IMR-90 (cell line): Measurements from ENCODE around the gene SLC4A2. TPM values are rescaled to one million over a fixed set of nuclear protein-coding genes. Genes with fewer than 3 reads are reported as not detected.

Source experiments
- ATAC-seq: fragments of 200-7000 bp; cut with Tn5 transposase; 2 replicates; pipeline ENCODE4 v1.9.1; 2020; ENCODE audit warnings: low read depth, mild to moderate bottlenecking, moderate library complexity
- BruUV-seq: library from RNA; stranded (reverse); fragments of 400-500 nt; replicated peaks from 2 replicates; lab custom pipeline; 2021; lab: Mats Ljungman, UMichigan
- CTCF ChIA-PET: fragments of 300-600 bp; formaldehyde crosslinking; extraction: SDS; loops from one replicate; lab custom pipeline; 2021; ENCODE audit warnings: antibody characterized with exemption; lab: Yijun Ruan, JAX
- POLR2A ChIA-PET: fragments of 300-600 bp; sonication (Branson Sonifier 250); formaldehyde crosslinking; loops from one replicate; lab custom pipeline; 2022; ENCODE audit warnings: antibody characterized with exemption; ENCODE audit not compliant: unreplicated experiment; lab: Charles Lee
- DNase-seq: peaks from one replicate; pipeline ENCODE4 v3.0.0; 2013
- H2AFZ ChIP-seq: replicated peaks from 2 replicates; pipeline ENCODE3; 2013; ENCODE audit warnings: low read length, mild to moderate bottlenecking; ENCODE audit not compliant: poor library complexity
- H2AK5ac ChIP-seq: 2 replicates; pipeline ENCODE4 v1.6.1; 2013; ENCODE audit warnings: low read depth, low read length, inconsistent platforms
- H2AK9ac ChIP-seq: replicated peaks from 2 replicates; pipeline ENCODE3; 2013; ENCODE audit warnings: mild to moderate bottlenecking, low read depth, low read length, moderate library complexity; ENCODE audit not compliant: poor library complexity
- H2BK120ac ChIP-seq: 2 replicates; pipeline ENCODE4 v1.6.1; 2013; ENCODE audit warnings: low read depth, low read length, inconsistent platforms
- H2BK15ac ChIP-seq: 3 replicates; pipeline ENCODE4 v1.6.1; 2013; ENCODE audit warnings: low read depth, low read length, inconsistent platforms
- H2BK20ac ChIP-seq: 2 replicates; pipeline ENCODE4 v1.6.1; 2013; ENCODE audit warnings: low read depth, mild to moderate bottlenecking, inconsistent platforms, low read length, moderate library complexity
- H2BK5ac ChIP-seq: 2 replicates; pipeline ENCODE4 v1.6.1; 2013; ENCODE audit warnings: mild to moderate bottlenecking, low read depth, low read length, inconsistent platforms; ENCODE audit not compliant: poor library complexity, severe bottlenecking
- H3K14ac ChIP-seq: replicated peaks from 2 replicates; pipeline ENCODE4 v1.6.1; 2013; ENCODE audit warnings: low read depth, low read length, inconsistent platforms
- H3K18ac ChIP-seq: 2 replicates; pipeline ENCODE4 v1.6.1; 2013; ENCODE audit warnings: low read depth, low read length, control low read depth
- H3K23ac ChIP-seq: 2 replicates; pipeline ENCODE4 v1.6.1; 2013; ENCODE audit warnings: low read depth, low read length, inconsistent platforms
- H3K27ac ChIP-seq: 2 replicates; pipeline ENCODE4 v1.5.1; 2013; ENCODE audit warnings: mild to moderate bottlenecking, control low read depth, low read length; ENCODE audit not compliant: insufficient read depth
- H3K27me3 ChIP-seq: 2 replicates; pipeline ENCODE4 v1.6.1; 2013; ENCODE audit warnings: low read length; ENCODE audit not compliant: control insufficient read depth, insufficient read depth
- H3K36me3 ChIP-seq: 2 replicates; pipeline ENCODE4 v1.6.1; 2013; ENCODE audit warnings: low read length, mixed read lengths; ENCODE audit not compliant: control insufficient read depth, insufficient read depth
- H3K4ac ChIP-seq: 2 replicates; pipeline ENCODE4 v1.6.1; 2013; ENCODE audit warnings: low read depth, low read length, inconsistent platforms
- H3K4me1 ChIP-seq: 2 replicates; pipeline ENCODE4 v1.6.1; 2013; ENCODE audit warnings: low read length, mixed read lengths; ENCODE audit not compliant: control insufficient read depth, insufficient read depth
- H3K4me2 ChIP-seq: 2 replicates; pipeline ENCODE4 v1.6.1; 2013; ENCODE audit warnings: low read depth, mild to moderate bottlenecking, control low read depth, low read length, moderate library complexity
- H3K4me3 ChIP-seq: 2 replicates; pipeline ENCODE4 v1.5.1; 2013; ENCODE audit warnings: low read depth, mild to moderate bottlenecking, control low read depth, low read length, moderate library complexity; ENCODE audit not compliant: insufficient read depth
- H3K56ac ChIP-seq: 2 replicates; pipeline ENCODE4 v1.6.1; 2013; ENCODE audit warnings: low read length, inconsistent platforms; ENCODE audit not compliant: insufficient read depth; ENCODE audit errors: extremely low read depth
- H3K79me1 ChIP-seq, 2 experiments: 2 replicates each; pipeline ENCODE4 v1.6.1; 2013; ENCODE audit warnings: low read length in 2 of 2, inconsistent platforms in 1 of 2, low read depth in 1 of 2
- H3K9ac ChIP-seq: 2 replicates; pipeline ENCODE4 v1.6.1; 2013; ENCODE audit warnings: low read depth, low read length, control low read depth
- H3K9me1 ChIP-seq: 2 replicates; pipeline ENCODE4 v1.6.1; 2013; ENCODE audit warnings: low read length, inconsistent platforms; ENCODE audit not compliant: insufficient read depth
- H3K9me3 ChIP-seq: 2 replicates; pipeline ENCODE4 v1.6.1; 2013; ENCODE audit warnings: low read length; ENCODE audit not compliant: control insufficient read depth, insufficient read depth
- H4K20me1 ChIP-seq: 2 replicates; pipeline ENCODE4 v1.6.1; 2013; ENCODE audit warnings: low read length, inconsistent platforms; ENCODE audit not compliant: insufficient read depth
- H4K5ac ChIP-seq: 2 replicates; pipeline ENCODE4 v1.6.1; 2013; ENCODE audit warnings: mild to moderate bottlenecking, low read depth, low read length, control low read depth
- H4K8ac ChIP-seq, 2 experiments: 2 replicates each; pipeline ENCODE4 v1.6.1; 2013; ENCODE audit warnings: low read depth in 2 of 2, low read length in 2 of 2, control low read depth in 1 of 2, inconsistent platforms in 1 of 2
- H4K91ac ChIP-seq: 2 replicates; pipeline ENCODE4 v1.6.1; 2013; ENCODE audit warnings: low read depth, low read length, inconsistent platforms; ENCODE audit not compliant: insufficient read depth
- BHLHE40 ChIP-seq: fragments of 150-350 bp; IDR thresholded peaks from 2 replicates; pipeline ENCODE4 v1.6.1; 2016; ENCODE audit warnings: mild to moderate bottlenecking, low read depth, low read length
- CEBPB ChIP-seq: IDR thresholded peaks from 2 replicates; pipeline ENCODE4 v1.6.1; 2012; ENCODE audit warnings: low read depth, low read length, improper control_type of control experiment
- CHD1 ChIP-seq: IDR thresholded peaks from 2 replicates; pipeline ENCODE4 v1.6.1; 2012; ENCODE audit warnings: low read depth, low read length, improper control_type of control experiment
- CTCF ChIP-seq: conservative IDR thresholded peaks from 2 replicates; pipeline ENCODE4 v1.5.1; 2012; ENCODE audit warnings: mild to moderate bottlenecking, low read depth, low read length, improper control_type of control experiment
- FOS ChIP-seq: fragments of 150-350 bp; IDR thresholded peaks from 2 replicates; pipeline ENCODE4 v1.6.1; 2016; ENCODE audit warnings: low read depth, low read length
- MAFK ChIP-seq: IDR thresholded peaks from 2 replicates; pipeline ENCODE4 v1.6.1; 2012; ENCODE audit warnings: low read depth, low read length, improper control_type of control experiment
- MAZ ChIP-seq: IDR thresholded peaks from 2 replicates; pipeline ENCODE4 v1.6.1; 2012; ENCODE audit warnings: low read depth, mild to moderate bottlenecking, low read length, improper control_type of control experiment, moderate library complexity, borderline replicate concordance
- MXI1 ChIP-seq: IDR thresholded peaks from 2 replicates; pipeline ENCODE4 v1.6.1; 2012; ENCODE audit warnings: low read depth, mild to moderate bottlenecking, low read length, moderate library complexity, borderline replicate concordance
- NFE2L2 ChIP-seq: fragments of 150-350 bp; IDR thresholded peaks from 2 replicates; pipeline ENCODE4 v1.6.1; 2016; ENCODE audit warnings: low read depth, mild to moderate bottlenecking, low read length
- POLR2A ChIP-seq: IDR thresholded peaks from 2 replicates; pipeline ENCODE4 v1.6.1; 2012; ENCODE audit warnings: mild to moderate bottlenecking, low read depth, low read length
- RAD21 ChIP-seq: IDR thresholded peaks from 2 replicates; pipeline ENCODE4 v1.6.1; 2012; ENCODE audit warnings: low read length, improper control_type of control experiment
- RCOR1 ChIP-seq: IDR thresholded peaks from 2 replicates; pipeline ENCODE4 v1.6.1; 2012; ENCODE audit warnings: mild to moderate bottlenecking, low read length, improper control_type of control experiment; ENCODE audit not compliant: insufficient replicate concordance
- RFX5 ChIP-seq: IDR thresholded peaks from 2 replicates; pipeline ENCODE4 v1.8.0; 2012; ENCODE audit warnings: low read depth, mild to moderate bottlenecking, low read length, moderate library complexity
- SMC3 ChIP-seq: fragments of 150-350 bp; IDR thresholded peaks from 2 replicates; pipeline ENCODE4 v1.6.1; 2016; ENCODE audit warnings: low read depth, mild to moderate bottlenecking, antibody characterized with exemption, low read length, moderate library complexity
- WGBS, 2 experiments: methylation state at CpG; one replicate each; pipeline versions ENCODE4 v1.1.5 to v1.1.7; 2013; ENCODE audit warnings: missing lambda C conversion rate in 2 of 2; ENCODE audit not compliant: insufficient read length in 1 of 2; ENCODE audit errors: extremely low coverage in 2 of 2; 5-methylcytosine and 5-hydroxymethylcytosine counted together
- dilution Hi-C: fragments of 300-500 bp; cut with HindIII; formaldehyde crosslinking; loops from one replicate; pipeline ENCODE4 v1.14.3; 2018; ENCODE audit warnings: low sequenced_read_pairs; ENCODE audit not compliant: unreplicated experiment
- in situ Hi-C: fragments of 300-500 bp; cut with MboI; formaldehyde crosslinking; loops from 3 replicates; pipeline ENCODE4 v1.14.3; 2019; ENCODE audit warnings: low sequenced_read_pairs, inconsistent platforms, mixed read lengths
- intact Hi-C: fragments of 100-400 bp; cut with micrococcal nuclease; formaldehyde crosslinking; loops from 2 replicates; pipeline ENCODE4 v1.10.0; 2022
- polyA plus RNA-seq, 3 experiments: library from polyadenylated mRNA; depleted of rRNA; stranded (reverse); fragments of >200 nt; gene quantifications; 2 replicates each; pipeline ENCODE4 v1.2.3, GENCODE V29; 2012; ENCODE audit warnings: low replicate concordance in 1 of 3
- total RNA-seq: library from RNA; depleted of rRNA; stranded (reverse); fragments of >200 nt; gene quantifications from 2 replicates; pipeline ENCODE4 v1.2.3, GENCODE V29; 2012
- TF ChIP-seq, protein P1 (sequence below): fragments of 150-350 bp; IDR thresholded peaks from 2 replicates; pipeline ENCODE4 v1.6.1; 2016; ENCODE audit warnings: low read depth, mild to moderate bottlenecking, low read length, moderate library complexity, borderline replicate concordance
- TF ChIP-seq, protein P2 (sequence below): fragments of 150-350 bp; IDR thresholded peaks from 2 replicates; pipeline ENCODE4 v1.6.1; 2017; ENCODE audit warnings: mild to moderate bottlenecking, antibody characterized with exemption, low read length, low read depth

SLC4A2 gene
- total and polyA plus RNA-seq, 2 of the 4 experiments (the other 2 are of a cell fraction): 29.6 to 91.0 TPM

DNA sequence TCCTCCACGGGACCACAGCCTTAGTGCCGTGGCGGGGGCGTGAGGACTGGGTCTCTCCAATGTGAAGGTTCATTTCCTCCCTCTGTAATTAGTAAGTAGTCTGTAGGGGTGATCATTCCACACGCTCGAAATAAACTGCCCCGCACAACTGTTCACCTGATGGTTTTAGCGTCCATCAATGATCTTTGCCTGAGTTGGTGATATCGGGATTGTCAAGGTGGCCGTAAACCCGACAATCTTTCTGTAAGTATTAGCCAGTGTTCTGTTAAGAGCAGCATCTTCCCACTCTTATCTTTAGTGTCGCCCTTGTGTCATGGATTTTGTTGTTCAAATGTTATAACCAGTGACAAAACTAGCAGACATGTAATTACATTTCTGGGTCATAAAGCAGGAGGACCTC lies 44.6 kb downstream of the SLC4A2 start:
- Histone ChIP-seq H3K14ac (no peak overlapping the region), H2BK5ac (no peak overlapping the region), H3K9me3 (no peaks in the 10 kb centered on the region), H4K20me1 (peaks cover 85% of the 10 kb centered on the region), H3K9ac (no peak overlapping the region), H3K4me3 (no peak overlapping the region), H4K8ac (no peak overlapping the region), H3K18ac (no peak overlapping the region), H4K5ac (no peak overlapping the region), H2AFZ (no peak overlapping the region), H3K4me2 (no peak overlapping the region), H2AK9ac (no peak overlapping the region), H3K27me3 (no peaks in the 10 kb centered on the region), H2AK5ac (no peak overlapping the region), H3K4me1 (peaks cover 8% of the 10 kb centered on the region), H3K79me1 (peaks cover 31 to 92% of the 10 kb centered on the region in 2 experiments), H2BK20ac (no peak overlapping the region), H2BK120ac (no peak overlapping the region), H3K56ac (no peak overlapping the region), H2BK15ac (no peak overlapping the region), H4K91ac (no peak overlapping the region), H3K9me1 (peaks cover 5% of the 10 kb centered on the region), H3K4ac (no peak overlapping the region), H3K36me3 (peaks cover 6% of the 10 kb centered on the region), H3K23ac (no peak overlapping the region), H3K27ac (no peak overlapping the region)
- DNase-seq: no peak
- ChIA-PET CTCF (interaction anchor here (1.0 kb wide), 1 partner anchor 13 kb away, joined by 4 read pairs; no protein-coding TSS in a partner anchor), POLR2A (no interaction called here)
- TF ChIP-seq RCOR1: no peak
- TF ChIP-seq MAFK: no peak
- no peak for TF ChIP-seq POLR2A
- no peak for TF ChIP-seq FOS
- TF ChIP-seq SMC3: no peak
- TF ChIP-seq CEBPB: no peak
- TF ChIP-seq RFX5: no peak
- TF ChIP-seq CTCF: no peak
- no peak for TF ChIP-seq MXI1
- no peak for TF ChIP-seq RAD21
- TF ChIP-seq BHLHE40: no peak
- no peak for TF ChIP-seq NFE2L2
- TF ChIP-seq, protein P1, sequence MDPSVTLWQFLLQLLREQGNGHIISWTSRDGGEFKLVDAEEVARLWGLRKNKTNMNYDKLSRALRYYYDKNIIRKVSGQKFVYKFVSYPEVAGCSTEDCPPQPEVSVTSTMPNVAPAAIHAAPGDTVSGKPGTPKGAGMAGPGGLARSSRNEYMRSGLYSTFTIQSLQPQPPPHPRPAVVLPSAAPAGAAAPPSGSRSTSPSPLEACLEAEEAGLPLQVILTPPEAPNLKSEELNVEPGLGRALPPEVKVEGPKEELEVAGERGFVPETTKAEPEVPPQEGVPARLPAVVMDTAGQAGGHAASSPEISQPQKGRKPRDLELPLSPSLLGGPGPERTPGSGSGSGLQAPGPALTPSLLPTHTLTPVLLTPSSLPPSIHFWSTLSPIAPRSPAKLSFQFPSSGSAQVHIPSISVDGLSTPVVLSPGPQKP: no peak
- TF ChIP-seq, protein P2, sequence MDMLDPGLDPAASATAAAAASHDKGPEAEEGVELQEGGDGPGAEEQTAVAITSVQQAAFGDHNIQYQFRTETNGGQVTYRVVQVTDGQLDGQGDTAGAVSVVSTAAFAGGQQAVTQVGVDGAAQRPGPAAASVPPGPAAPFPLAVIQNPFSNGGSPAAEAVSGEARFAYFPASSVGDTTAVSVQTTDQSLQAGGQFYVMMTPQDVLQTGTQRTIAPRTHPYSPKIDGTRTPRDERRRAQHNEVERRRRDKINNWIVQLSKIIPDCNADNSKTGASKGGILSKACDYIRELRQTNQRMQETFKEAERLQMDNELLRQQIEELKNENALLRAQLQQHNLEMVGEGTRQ: no peak
- TF ChIP-seq MAZ: no peak
- TF ChIP-seq CHD1: no peak
- WGBS, 2 experiments: no CpG with 5 or more reads among the region's 12 CpGs
- intact Hi-C loops: no loop called here
- dilution Hi-C loops: no loop called here
- in situ Hi-C loops: loop anchor here (10.0 to 25.0 kb wide), 2 partner anchors 199 to 317 kb away; no protein-coding TSS in a partner anchor
- no peak for ATAC-seq
- BruUV-seq: no TSS peak
